HCT116 (cell line): ENCODE data around the gene TAX1BP1. TPM values are rescaled to one million over a fixed set of nuclear protein-coding genes. Genes with fewer than 3 reads are reported as not detected.

Source experiments
- ATAC-seq: fragments of 200-7000 bp; cut with Tn5 transposase; 2 replicates; pipeline ENCODE4 v1.9.1; 2020; ENCODE audit warnings: mild to moderate bottlenecking, moderate library complexity
- BruUV-seq: library from RNA; stranded (reverse); fragments of 400-500 nt; replicated peaks from 2 replicates; lab custom pipeline; 2021; lab: Mats Ljungman, UMichigan
- CTCF ChIA-PET: fragments of 300-600 bp; sonication (Branson Sonifier 250); formaldehyde crosslinking; loops from one replicate; lab custom pipeline; 2021; ENCODE audit warnings: antibody characterized with exemption; lab: Charles Lee
- POLR2A ChIA-PET: fragments of 300-600, 350-600 bp; sonication (Branson Sonifier 250); formaldehyde crosslinking; loops from one replicate; lab custom pipeline; 2021; ENCODE audit warnings: antibody characterized with exemption; lab: Charles Lee
- RAD21 ChIA-PET, 2 experiments: fragments of 300-600 bp; sonication (Branson Sonifier 250); formaldehyde crosslinking; loops; one replicate each; lab custom pipeline; 2023; ENCODE audit warnings: low total read pairs in 2 of 2; ENCODE audit not compliant: uncharacterized antibody in 2 of 2, unreplicated experiment in 2 of 2, low non-redundant PET in 1 of 2; lab: Charles Lee
- DNase-seq: peaks from one replicate; pipeline ENCODE4 v3.0.0-alpha.2; 2010; ENCODE audit warnings: low read depth, low spot score
- H2AFZ ChIP-seq: fragments of 200-600 bp; shearing (Covaris generic), sonication (generic); 2 replicates; pipeline ENCODE4 v1.6.1; 2017; ENCODE audit warnings: low read depth, mixed run types, mixed read lengths, antibody characterized with exemption, low read length; ENCODE audit not compliant: poor library complexity, severe bottlenecking
- H3K27ac ChIP-seq: 2 replicates; pipeline ENCODE4 v1.5.1; 2012; ENCODE audit warnings: low read depth, low read length
- H3K27me3 ChIP-seq: fragments of 200-600 bp; sonication (generic); 2 replicates; pipeline ENCODE4 v1.6.1; 2016; ENCODE audit warnings: mixed run types, low read length, mixed read lengths; ENCODE audit not compliant: insufficient read depth
- H3K36me3 ChIP-seq, 2 experiments: fragments of 200-500 bp in 1 of 2; fragments of 200-600 bp in 1 of 2; sonication (Bioruptor generic) in 1 of 2; sonication (generic) in 1 of 2; 2 replicates each; pipeline versions ENCODE4 v1.5.1 to v1.6.1; 2014 to 2016; ENCODE audit warnings: low read length in 2 of 2, inconsistent platforms in 1 of 2, mixed read lengths in 1 of 2, mixed run types in 1 of 2; ENCODE audit not compliant: insufficient read depth in 2 of 2, control insufficient read depth in 1 of 2
- H3K4me1 ChIP-seq, 2 experiments: fragments of 200-600 bp in 1 of 2; sonication (generic) in 1 of 2; 2 replicates each; pipeline versions ENCODE4 v1.5.1 to v1.6.1; 2012 to 2017; ENCODE audit warnings: low read length in 2 of 2, inconsistent platforms in 1 of 2, mild to moderate bottlenecking in 1 of 2, mixed read lengths in 1 of 2, mixed run types in 1 of 2, moderate library complexity in 1 of 2; ENCODE audit not compliant: insufficient read depth in 2 of 2, control insufficient read depth in 1 of 2
- H3K4me2 ChIP-seq: fragments of 200-600 bp; sonication (generic); 2 replicates; pipeline ENCODE4 v1.6.1; 2017; ENCODE audit warnings: mixed run types, low read length, mixed read lengths
- H3K4me3 ChIP-seq, 2 experiments: fragments of 200-600 bp in 1 of 2; sonication (generic) in 1 of 2; replicated peaks in 1 of 2; 2 replicates each; pipeline ENCODE4 v1.5.1; 2011 to 2016; ENCODE audit warnings: low read length in 2 of 2, control low read depth in 1 of 2, low read depth in 1 of 2, mild to moderate bottlenecking in 1 of 2, mixed read lengths in 1 of 2, mixed run types in 1 of 2
- H3K79me2 ChIP-seq: fragments of 200-600 bp; sonication (generic); 2 replicates; pipeline ENCODE4 v1.6.1; 2017; ENCODE audit warnings: mild to moderate bottlenecking, mixed run types, low read length, moderate library complexity, mixed read lengths; ENCODE audit not compliant: insufficient read depth
- H3K9ac ChIP-seq: fragments of 200-600 bp; sonication (generic); 2 replicates; pipeline ENCODE4 v1.6.1; 2016; ENCODE audit warnings: low read length, mixed read lengths
- H3K9me2 ChIP-seq: fragments of 200-600 bp; sonication (generic), shearing (Covaris generic); 2 replicates; pipeline ENCODE4 v1.6.1; 2017; ENCODE audit warnings: mixed run types, mild to moderate bottlenecking, moderate library complexity; ENCODE audit not compliant: insufficient read depth
- H3K9me3 ChIP-seq, 2 experiments: fragments of 200-500 bp in 1 of 2; fragments of 200-600 bp in 1 of 2; sonication (Bioruptor generic) in 1 of 2; sonication (generic) in 1 of 2; 2 replicates each; pipeline ENCODE4 v1.6.1; 2014 to 2017; ENCODE audit warnings: low read length in 2 of 2, mixed read lengths in 2 of 2, inconsistent platforms in 1 of 2, low read depth in 1 of 2, mild to moderate bottlenecking in 1 of 2, mixed run types in 1 of 2, moderate library complexity in 1 of 2; ENCODE audit not compliant: control insufficient read depth in 1 of 2, insufficient read depth in 1 of 2
- H4K20me1 ChIP-seq: fragments of 200-600 bp; sonication (generic), shearing (Covaris generic); 2 replicates; pipeline ENCODE4 v1.6.1; 2017; ENCODE audit warnings: mixed run types, mild to moderate bottlenecking, moderate library complexity; ENCODE audit not compliant: insufficient read depth
- CBX3 ChIP-seq: IDR thresholded peaks from 2 replicates; pipeline ENCODE4 v1.6.1; 2012; ENCODE audit warnings: low read depth
- EGR1 ChIP-seq: IDR thresholded peaks from 2 replicates; pipeline ENCODE4 v1.6.1; 2012; ENCODE audit warnings: low read depth
- EZH2 ChIP-seq: fragments of 200-600 bp; sonication (generic); IDR thresholded peaks from 2 replicates; pipeline ENCODE4 v1.6.1; 2017; ENCODE audit warnings: antibody characterized with exemption, mixed run types
- FOSL1 ChIP-seq: IDR thresholded peaks from 2 replicates; pipeline ENCODE4 v1.6.1; 2012; ENCODE audit warnings: low read depth
- JUND ChIP-seq: IDR thresholded peaks from 2 replicates; pipeline ENCODE4 v1.6.1; 2012
- POLR2A ChIP-seq: IDR thresholded peaks from 2 replicates; pipeline ENCODE4 v1.7.0; 2011; ENCODE audit warnings: borderline replicate concordance; ENCODE audit not compliant: insufficient read depth, insufficient read length; ENCODE audit errors: extremely low read depth
- POLR2AphosphoS5 ChIP-seq: IDR thresholded peaks from 2 replicates; pipeline ENCODE4 v1.6.1; 2011; ENCODE audit warnings: mild to moderate bottlenecking, low read depth, low read length, moderate library complexity
- RAD21 ChIP-seq: IDR thresholded peaks from 2 replicates; pipeline ENCODE4 v1.6.1; 2012; ENCODE audit warnings: low read depth, mild to moderate bottlenecking
- SIN3A ChIP-seq: IDR thresholded peaks from 2 replicates; pipeline ENCODE4 v1.6.1; 2012; ENCODE audit warnings: low read depth
- SP1 ChIP-seq: IDR thresholded peaks from 2 replicates; pipeline ENCODE4 v1.6.1; 2012; ENCODE audit warnings: low read depth
- SRF ChIP-seq: IDR thresholded peaks from 2 replicates; pipeline ENCODE4 v1.6.1; 2012; ENCODE audit warnings: low read depth
- YY1 ChIP-seq: IDR thresholded peaks from 2 replicates; pipeline ENCODE4 v1.6.1; 2011; ENCODE audit warnings: low read length, low read depth, moderate library complexity, mild to moderate bottlenecking; ENCODE audit not compliant: insufficient replicate concordance; ENCODE audit errors: extremely low read depth
- ZFX ChIP-seq: fragments of 450-650 bp; IDR thresholded peaks from 2 replicates; pipeline ENCODE4 v1.6.1; 2017
- intact Hi-C: fragments of 100-400 bp; cut with micrococcal nuclease; formaldehyde crosslinking; loops from 2 replicates; pipeline ENCODE4 v1.10.0; 2022
- total RNA-seq: library from RNA; stranded (reverse); gene quantifications from one replicate; pipeline ENCODE4 v1.2.1, GENCODE V29; 2021; ENCODE audit not compliant: unreplicated experiment
- TF ChIP-seq, protein P1 (sequence below), 3 experiments: fragments of 200-600 bp in 1 of 3; sonication (generic) in 1 of 3; IDR thresholded peaks in 2 of 3; conservative IDR thresholded peaks in 1 of 3; 2 replicates each; pipeline ENCODE4 v1.5.1; 2012 to 2017; ENCODE audit warnings: low read depth in 2 of 3, low read length in 2 of 3, antibody characterized with exemption in 1 of 3, borderline replicate concordance in 1 of 3, control low read depth in 1 of 3, mild to moderate bottlenecking in 1 of 3, mixed read lengths in 1 of 3, mixed run types in 1 of 3, moderate library complexity in 1 of 3; ENCODE audit not compliant: insufficient read depth in 1 of 3

Gene TAX1BP1
- total RNA-seq, 1 experiment from 2014 or later: 68.1 TPM

DNA sequence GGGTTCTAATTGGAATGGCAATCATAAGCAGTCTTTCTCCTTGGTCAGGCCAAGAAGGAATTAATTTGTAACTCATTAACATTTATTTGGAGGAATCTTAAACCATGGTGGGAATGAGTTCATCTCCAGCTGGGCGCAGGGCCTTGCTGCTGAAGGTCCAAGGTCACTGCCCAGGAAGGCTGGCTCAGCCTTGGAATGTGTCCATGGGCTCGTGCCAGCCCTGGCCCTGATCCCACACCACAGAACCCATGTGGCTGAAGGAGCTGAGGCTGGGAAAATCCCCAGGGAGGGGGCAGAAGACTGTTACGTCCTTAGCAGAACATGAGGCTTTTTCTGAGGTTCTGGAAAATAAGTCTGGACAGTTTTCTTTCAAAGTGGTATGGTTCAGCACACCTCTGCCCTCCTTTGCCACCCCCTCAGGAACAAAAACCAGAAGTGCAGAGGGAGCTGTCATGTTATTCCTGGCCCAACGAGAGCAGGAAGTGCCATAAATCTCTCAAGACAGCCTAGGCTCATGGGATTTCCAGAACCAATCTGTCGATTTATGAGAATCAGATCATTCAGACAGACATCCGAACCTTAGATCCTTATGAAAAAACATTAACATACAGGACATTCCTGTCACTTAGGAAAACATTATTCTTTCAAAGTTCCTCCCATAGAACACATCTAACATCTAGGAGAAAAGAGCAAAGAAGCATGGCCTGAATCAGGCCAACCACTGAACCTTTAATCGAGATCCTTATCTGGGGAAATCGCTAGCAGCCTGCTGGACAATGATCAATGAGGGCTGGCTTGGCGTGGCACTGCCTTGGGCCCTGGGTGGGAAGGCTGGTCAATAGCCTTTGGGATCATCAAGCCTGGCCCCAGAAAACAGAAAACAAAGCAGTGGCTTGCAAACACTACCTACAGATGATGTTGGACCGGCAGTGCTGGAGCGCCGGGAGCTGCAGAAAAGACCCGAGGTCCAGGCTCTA lies 134.3 kb downstream of the TAX1BP1 start:
- Histone ChIP-seq H3K4me1 (peaks cover 6 to 8% of the 10 kb centered on the region in 2 experiments; a peak in 2 of 4 replicates), H3K9ac (no peak overlapping the region), H3K9me2 (no peaks in the 10 kb centered on the region), H3K9me3 (no peaks in the 10 kb centered on the region), H3K27ac (no peak overlapping the region; the same call in 1 of the 2 replicates), H3K4me2 (0 out of 2 replicates have a peak overlapping the region, but pooled peaks have one; percentile 10), H2AFZ (no peak overlapping the region), H3K79me2 (no peaks in the 10 kb centered on the region), H4K20me1 (no peaks in the 10 kb centered on the region), H3K27me3 (no peaks in the 10 kb centered on the region), H3K36me3 (no peaks in the 10 kb centered on the region), H3K4me3 (no peak overlapping the region)
- ChIA-PET CTCF (no interaction called here), RAD21 (no interaction called here), POLR2A (no interaction called here)
- no TSS peak for BruUV-seq
- ATAC-seq: no peak
- no peak for DNase-seq
- no peak for TF ChIP-seq SP1
- TF ChIP-seq FOSL1: no peak
- TF ChIP-seq RAD21: no peak
- no peak for TF ChIP-seq CBX3
- TF ChIP-seq JUND: no peak
- no peak for TF ChIP-seq POLR2A
- intact Hi-C loops: no loop called here

DNA sequence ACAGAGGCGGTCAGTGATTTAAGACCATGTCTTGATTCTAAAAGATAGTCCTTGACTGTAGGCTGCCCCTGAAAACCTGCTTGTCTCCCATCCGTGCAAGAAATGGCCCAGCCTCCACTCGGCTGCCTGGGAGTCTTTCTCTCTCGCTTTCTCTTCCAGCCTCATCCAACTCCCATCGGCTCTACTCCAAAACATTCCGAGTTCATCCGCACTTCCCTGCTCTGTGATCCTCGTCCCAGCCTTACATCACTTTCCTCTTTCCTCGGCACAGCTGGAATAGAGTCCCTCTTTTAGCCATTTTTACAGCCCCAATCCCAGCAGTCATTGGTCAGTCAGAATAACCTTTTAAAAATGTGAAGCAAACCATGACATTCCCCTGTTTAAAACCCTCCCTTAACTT lies 135.1 kb downstream of the TAX1BP1 start:
- DNase-seq: no peak

More for the DNA sequence above, 135.1 kb downstream of the TAX1BP1 start:
- ChIA-PET CTCF (no interaction called here), POLR2A (no interaction called here), RAD21 (no interaction called here)
- H4K20me1 ChIP-seq: no peaks in the 10 kb centered on the region
- no peaks in the 10 kb centered on the region for H3K36me3 ChIP-seq
- no peak overlapping the region for H2AFZ ChIP-seq
- H3K4me2 ChIP-seq: no peak overlapping the region
- H3K4me1 ChIP-seq: peaks cover 6 to 8% of the 10 kb centered on the region in 2 experiments; a peak in 2 of 4 replicates
- H3K27me3 ChIP-seq: no peaks in the 10 kb centered on the region
- no peak overlapping the region for H3K4me3 ChIP-seq
- BruUV-seq: no TSS peak
- TF ChIP-seq SIN3A (no peak), EZH2 (no peak), YY1 (no peak), RAD21 (no peak), FOSL1 (no peak), ZFX (no peak), EGR1 (no peak), SRF (no peak), POLR2AphosphoS5 (no peak), JUND (no peak)
- TF ChIP-seq, protein P1, sequence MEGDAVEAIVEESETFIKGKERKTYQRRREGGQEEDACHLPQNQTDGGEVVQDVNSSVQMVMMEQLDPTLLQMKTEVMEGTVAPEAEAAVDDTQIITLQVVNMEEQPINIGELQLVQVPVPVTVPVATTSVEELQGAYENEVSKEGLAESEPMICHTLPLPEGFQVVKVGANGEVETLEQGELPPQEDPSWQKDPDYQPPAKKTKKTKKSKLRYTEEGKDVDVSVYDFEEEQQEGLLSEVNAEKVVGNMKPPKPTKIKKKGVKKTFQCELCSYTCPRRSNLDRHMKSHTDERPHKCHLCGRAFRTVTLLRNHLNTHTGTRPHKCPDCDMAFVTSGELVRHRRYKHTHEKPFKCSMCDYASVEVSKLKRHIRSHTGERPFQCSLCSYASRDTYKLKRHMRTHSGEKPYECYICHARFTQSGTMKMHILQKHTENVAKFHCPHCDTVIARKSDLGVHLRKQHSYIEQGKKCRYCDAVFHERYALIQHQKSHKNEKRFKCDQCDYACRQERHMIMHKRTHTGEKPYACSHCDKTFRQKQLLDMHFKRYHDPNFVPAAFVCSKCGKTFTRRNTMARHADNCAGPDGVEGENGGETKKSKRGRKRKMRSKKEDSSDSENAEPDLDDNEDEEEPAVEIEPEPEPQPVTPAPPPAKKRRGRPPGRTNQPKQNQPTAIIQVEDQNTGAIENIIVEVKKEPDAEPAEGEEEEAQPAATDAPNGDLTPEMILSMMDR (IDR thresholded peaks at IDR 0.05 in 2 of 3, conservative IDR thresholded peaks at IDR 0.05 in 1 of 3; ENCODE audit: borderline replicate concordance in 1 of 3, insufficient read depth in 1 of 3, low read depth in 2 of 3, low read length in 2 of 3): no peak
- H3K9me2 ChIP-seq: no peaks in the 10 kb centered on the region
- H3K9me3 ChIP-seq: no peaks in the 10 kb centered on the region
- H3K27ac ChIP-seq: no peak overlapping the region
- no peak overlapping the region for H3K9ac ChIP-seq
- H3K79me2 ChIP-seq: no peaks in the 10 kb centered on the region
- intact Hi-C loops: no loop called here
- no peak for ATAC-seq
